GM21528 (cell line): ENCODE results near the gene ENO3.

Source experiments
- ATAC-seq: cut with Tn5 transposase; IDR thresholded peaks from one replicate; pipeline ENCODE4 v1.9.1; 2021; ENCODE audit warnings: mild to moderate bottlenecking, moderate library complexity; ENCODE audit not compliant: unreplicated experiment, low FRiP score

Gene ENO3

GRCh38 chr17:4948931-4949320 lies 2.0 kb upstream of the ENO3 start:
- ATAC-seq = peak; percentile 35

GRCh38 chr17:4949321-4950074 lies 1.4 kb upstream of the ENO3 start:
- peak; percentile 30 for ATAC-seq

GRCh38 chr17:4950075-4950745 lies 709 bp upstream of the ENO3 start:
- peak; percentile 1 for ATAC-seq

GRCh38 chr17:4951486-4951885 lies 567 bp downstream of the ENO3 start:
- ATAC-seq = no peak

GRCh38 chr17:4953451-4953961 lies 2.6 kb downstream of the ENO3 start:
- no peak for ATAC-seq

- no peak for ATAC-seq
These were observed 4.2 kb downstream of the ENO3 start for GRCh38 chr17:4955091-4955490.

- ATAC-seq = no peak
These were observed 5.7 kb downstream of the ENO3 start for GRCh38 chr17:4956493-4957061.

- ATAC-seq = no peak
These were observed 7.2 kb downstream of the ENO3 start for GRCh38 chr17:4958102-4958501.

GRCh38 chr17:4959261-4959965 lies 8.5 kb downstream of the ENO3 start:
- ATAC-seq = no peak

- no peak for ATAC-seq
These were observed 9.5 kb downstream of the ENO3 start for GRCh38 chr17:4960279-4960922.

GRCh38 chr17:4965311-4965986 lies 14.5 kb downstream of the ENO3 start:
- ATAC-seq = no peak

GRCh38 chr17:4966844-4967538 lies 16.1 kb downstream of the ENO3 start:
- ATAC-seq = peak; percentile 77

- peak; percentile 66 for ATAC-seq
These were observed 16.9 kb downstream of the ENO3 start, which contains the start of gene SPAG7 for GRCh38 chr17:4967539-4968485. TSS of gene SPAG7 (minus strand) at chr17:4967817. CDS start at chr17:4967804, 13 bp downstream.

GRCh38 chr17:4968486-4969046 lies 17.6 kb downstream of the ENO3 start:
- no peak for ATAC-seq

- no peak for ATAC-seq
These were observed 18.2 kb downstream of the ENO3 start for GRCh38 chr17:4969047-4969550.

GRCh38 chr17:4969551-4970173 lies 18.7 kb downstream of the ENO3 start:
- no peak for ATAC-seq

GRCh38 chr17:4970273-4970672 lies 19.4 kb downstream of the ENO3 start:
- no peak for ATAC-seq
